ENCODE results near the gene TMEM259.

- TF ChIP-seq CTCF (IDR thresholded peaks at IDR 0.05) (no peak), EP300 (IDR thresholded peaks at IDR 0.05) (no peak), POLR2A (IDR thresholded peaks at IDR 0.05) (no peak), POLR2AphosphoS5 (IDR thresholded peaks at IDR 0.05) (no peak)
Observed at GRCh38 chr19:1026783-1027649, 6.1 kb upstream of the TMEM259 start.

Data from gastroesophageal sphincter (tissue), 3 donors.